T-helper 2 cell treated with Interferon-gamma antibody and Interleukin-4, amounts not matched to agents 5 μg/mL and 100 μg/mL, for 36 hours (primary cell): Measurements from ENCODE around the gene PAM16.

Experiments
- DNase-seq: peaks from one replicate; pipeline ENCODE4 v3.0.0; 2021; ENCODE audit warnings: low spot score
- H3K27ac Mint-ChIP-seq: one replicate; pipeline ENCODE4 v1.8.0; 2021; ENCODE audit warnings: mild to moderate bottlenecking, mixed read lengths
- H3K27me3 Mint-ChIP-seq: one replicate; pipeline ENCODE4 v1.8.0; 2021; ENCODE audit warnings: low read depth, mixed read lengths
- H3K36me3 Mint-ChIP-seq: one replicate; pipeline ENCODE4 v1.8.0; 2021; ENCODE audit warnings: low read depth, mixed read lengths
- H3K4me1 Mint-ChIP-seq: one replicate; pipeline ENCODE4 v1.8.0; 2021; ENCODE audit warnings: low read depth, mixed read lengths
- H3K4me3 Mint-ChIP-seq: one replicate; pipeline ENCODE4 v1.8.0; 2022; ENCODE audit warnings: mild to moderate bottlenecking, moderate library complexity, mixed read lengths
- H3K9me3 Mint-ChIP-seq: one replicate; pipeline ENCODE4 v1.8.0; 2021; ENCODE audit warnings: mixed read lengths

The PAM16 gene

DNA sequence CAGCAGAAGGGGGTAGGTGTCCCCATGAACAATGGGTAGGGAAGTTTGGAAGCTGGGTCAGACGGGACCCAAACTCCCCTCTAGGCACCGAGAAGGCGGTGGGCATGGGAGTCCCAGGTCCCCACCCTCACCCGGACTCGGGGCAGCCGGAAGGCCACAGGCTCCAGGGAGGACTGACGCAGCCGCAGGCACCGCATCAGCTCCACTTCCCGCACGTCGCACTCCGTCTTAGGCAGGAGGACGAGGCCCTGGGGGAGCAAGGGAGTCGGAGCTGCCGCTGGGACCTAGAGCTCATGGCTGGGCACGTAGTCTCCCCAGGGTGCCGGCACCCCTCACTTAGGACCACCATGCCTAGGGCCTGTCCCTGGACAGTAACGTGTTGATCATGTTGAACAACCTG is 7.1 kb upstream of the PAM16 start:
- H3K4me1 Mint-ChIP-seq = peaks cover 4% of the 10 kb centered on the region
- H3K4me3 Mint-ChIP-seq = no peak overlapping the region
- no peak overlapping the region for H3K27ac Mint-ChIP-seq
- H3K27me3 Mint-ChIP-seq = no peaks in the 10 kb centered on the region
- no peaks in the 10 kb centered on the region for H3K9me3 Mint-ChIP-seq
- H3K36me3 Mint-ChIP-seq = peaks cover 35% of the 10 kb centered on the region
- no peak for DNase-seq

DNA sequence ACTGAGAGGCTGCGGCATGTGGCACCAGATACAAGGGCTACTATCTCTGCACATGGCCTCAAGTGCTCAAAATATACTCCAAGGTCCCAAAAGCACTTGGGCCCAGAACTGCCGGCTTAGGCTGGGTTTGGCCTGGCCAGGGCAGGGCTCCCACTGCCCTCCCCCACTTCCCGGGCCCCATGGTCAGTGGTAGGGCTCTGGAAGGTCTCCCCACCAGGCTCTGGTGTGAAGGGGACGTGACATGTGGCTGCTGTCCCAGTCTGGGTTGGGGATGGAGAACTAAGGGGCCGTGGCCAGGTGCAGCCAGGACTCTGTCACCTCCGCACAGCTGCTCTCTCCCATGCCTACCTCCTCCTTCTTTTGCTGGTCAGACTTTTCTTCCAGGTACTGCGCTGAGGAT is 5.7 kb upstream of the PAM16 start:
- Mint-ChIP-seq H3K27me3 (no peaks in the 10 kb centered on the region), H3K27ac (no peak overlapping the region), H3K4me1 (peaks cover 4% of the 10 kb centered on the region), H3K36me3 (peaks cover 27% of the 10 kb centered on the region), H3K9me3 (no peaks in the 10 kb centered on the region), H3K4me3 (no peak overlapping the region)
- no peak for DNase-seq

DNA sequence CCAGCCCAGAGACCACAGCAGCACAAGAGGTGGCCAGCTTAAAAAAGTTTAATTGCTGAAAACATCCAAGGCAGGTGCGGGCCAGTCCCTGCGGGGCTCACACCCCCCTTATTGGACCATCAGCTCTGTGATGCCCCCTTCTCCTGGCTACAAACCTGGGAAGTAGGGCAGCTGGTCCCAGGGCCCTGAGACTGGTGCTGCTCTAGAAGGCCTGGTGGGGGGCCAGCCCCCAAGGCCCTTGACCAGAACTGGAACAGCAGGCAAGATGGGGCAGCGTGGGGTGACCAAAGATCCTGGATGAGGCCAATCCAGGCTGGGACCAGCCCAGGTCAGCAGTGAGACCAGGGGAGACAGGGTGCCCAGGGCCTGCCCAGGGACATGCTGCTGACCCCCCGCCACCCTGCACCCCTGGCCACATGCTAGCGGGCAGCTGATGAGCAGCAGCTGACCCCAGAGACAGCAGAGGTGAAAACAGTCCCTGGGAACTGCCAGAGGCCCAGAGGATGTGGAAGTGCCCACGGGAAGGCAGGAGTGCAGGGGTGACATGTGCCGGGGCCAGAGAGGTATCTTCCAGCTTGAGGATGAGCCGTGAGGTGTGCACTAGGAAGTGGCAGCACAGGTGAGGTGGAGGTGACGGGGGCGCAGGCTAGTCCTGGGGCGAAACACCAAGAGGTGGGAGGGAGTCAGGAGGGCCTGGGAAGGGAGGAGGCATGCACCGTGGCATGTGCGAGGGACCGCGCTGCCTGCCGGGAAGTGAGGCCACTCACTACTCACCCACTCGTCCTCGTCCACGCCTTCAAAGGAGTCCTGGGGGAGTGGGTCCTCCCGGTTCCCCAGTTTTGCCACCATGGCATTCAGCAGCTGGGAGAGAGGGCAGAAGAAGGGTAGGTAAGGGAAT is 3.6 kb upstream of the PAM16 start:
- Mint-ChIP-seq H3K9me3 (no peaks in the 10 kb centered on the region), H3K27me3 (no peaks in the 10 kb centered on the region), H3K27ac (peak overlapping the region; percentile 15), H3K4me1 (peaks cover 6% of the 10 kb centered on the region), H3K36me3 (peaks cover 25% of the 10 kb centered on the region), H3K4me3 (no peak overlapping the region)
- no peak for DNase-seq

DNA sequence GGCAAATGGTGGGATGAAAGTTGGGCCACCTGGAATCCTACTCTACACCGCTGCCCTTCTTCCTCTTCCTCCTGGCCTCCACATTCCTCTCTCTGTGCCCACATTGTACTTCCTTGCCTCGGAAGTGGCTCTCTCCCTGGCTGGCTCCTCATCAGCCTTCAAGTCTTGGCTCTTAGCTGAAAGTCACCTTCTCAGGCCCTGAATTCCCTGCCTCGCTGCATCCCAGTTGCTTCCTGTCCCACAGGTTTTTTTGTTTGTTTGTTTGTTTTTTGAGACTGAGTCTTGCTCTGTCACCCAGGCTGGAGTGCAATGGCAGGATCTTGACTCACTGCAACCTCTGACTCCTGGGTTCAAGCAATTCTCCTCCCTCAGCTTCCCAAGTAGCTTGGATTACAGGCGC is 2.6 kb upstream of the PAM16 start:
- Mint-ChIP-seq H3K4me3 (no peak overlapping the region), H3K27me3 (no peaks in the 10 kb centered on the region), H3K27ac (no peak overlapping the region), H3K9me3 (no peaks in the 10 kb centered on the region), H3K4me1 (peaks cover 5% of the 10 kb centered on the region), H3K36me3 (peaks cover 21% of the 10 kb centered on the region)
- no peak for DNase-seq

DNA sequence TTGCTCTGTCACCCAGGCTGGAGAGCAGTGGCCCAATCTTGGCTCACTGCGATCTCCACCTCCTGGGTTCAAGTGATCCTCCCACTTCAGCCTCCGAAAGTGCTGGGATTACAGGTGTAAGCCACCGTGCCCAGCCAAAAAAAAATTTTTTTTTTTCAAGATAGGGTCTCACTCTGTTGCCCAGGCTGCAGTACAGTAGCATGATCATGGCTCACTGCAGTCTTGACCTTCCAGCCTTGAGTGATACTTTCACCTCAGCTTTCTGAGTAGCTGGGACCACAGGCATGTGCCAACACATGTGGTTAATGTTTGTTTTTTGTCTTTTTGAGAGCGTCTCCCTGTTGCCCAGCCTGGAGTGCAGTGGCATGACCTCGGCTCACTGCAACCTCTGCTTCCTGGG is 1.7 kb upstream of the PAM16 start:
- Mint-ChIP-seq H3K9me3 (no peaks in the 10 kb centered on the region), H3K27ac (no peak overlapping the region), H3K4me1 (peaks cover 5% of the 10 kb centered on the region), H3K27me3 (no peaks in the 10 kb centered on the region), H3K4me3 (no peak overlapping the region), H3K36me3 (peaks cover 21% of the 10 kb centered on the region)
- DNase-seq = no peak

DNA sequence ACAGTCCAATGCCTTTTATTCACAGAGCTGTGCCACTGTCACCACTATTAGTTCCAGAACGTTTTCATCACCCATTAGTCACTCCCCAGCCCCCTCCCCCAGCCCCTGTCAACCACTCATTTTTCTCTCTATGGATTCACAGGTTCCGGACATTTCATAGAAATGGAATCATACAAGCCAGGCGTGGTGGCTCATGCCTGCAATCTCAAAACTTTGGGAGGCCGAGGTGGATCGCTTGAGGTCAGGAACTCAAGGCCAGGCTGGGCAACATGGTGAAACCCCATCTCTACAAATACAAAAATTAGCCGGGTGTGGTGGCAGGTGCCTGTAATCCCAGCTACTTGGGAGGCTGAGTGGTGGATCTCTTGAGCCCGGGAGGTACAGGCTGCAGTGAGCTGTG is 759 bp upstream of the PAM16 start:
- Mint-ChIP-seq H3K27ac (peak overlapping the region; percentile 66), H3K4me3 (peak overlapping the region; percentile 97), H3K9me3 (no peaks in the 10 kb centered on the region), H3K4me1 (peaks cover 5% of the 10 kb centered on the region), H3K36me3 (peaks cover 19% of the 10 kb centered on the region), H3K27me3 (no peaks in the 10 kb centered on the region)
- DNase-seq = no peak

DNA sequence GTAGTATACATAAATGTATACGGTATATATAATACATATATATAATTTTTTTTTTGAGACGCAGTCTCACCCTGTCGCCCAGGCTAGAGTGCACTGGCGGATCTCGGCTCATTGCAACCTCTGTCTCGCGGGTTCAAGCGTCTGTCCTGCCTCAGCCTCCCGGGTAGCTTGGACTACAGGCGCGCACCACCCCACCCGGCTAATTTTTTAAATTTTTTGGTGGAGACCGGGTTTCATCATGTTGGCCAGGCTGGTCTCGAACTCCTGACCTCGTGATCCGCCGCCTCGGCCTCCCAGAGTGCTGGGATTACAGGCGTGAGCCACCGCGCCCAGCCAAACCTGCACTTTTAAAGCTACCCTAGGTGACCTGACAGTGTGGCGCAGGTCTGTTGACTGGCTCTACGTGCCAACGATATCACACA is 745 bp downstream of the PAM16 start:
- peaks cover 5% of the 10 kb centered on the region for H3K4me1 Mint-ChIP-seq
- H3K27me3 Mint-ChIP-seq = no peaks in the 10 kb centered on the region
- H3K36me3 Mint-ChIP-seq = peaks cover 19% of the 10 kb centered on the region
- peak overlapping the region; percentile 90 for H3K27ac Mint-ChIP-seq
- no peak for DNase-seq
- H3K9me3 Mint-ChIP-seq = no peaks in the 10 kb centered on the region
- H3K4me3 Mint-ChIP-seq = peak overlapping the region; percentile 97

DNA sequence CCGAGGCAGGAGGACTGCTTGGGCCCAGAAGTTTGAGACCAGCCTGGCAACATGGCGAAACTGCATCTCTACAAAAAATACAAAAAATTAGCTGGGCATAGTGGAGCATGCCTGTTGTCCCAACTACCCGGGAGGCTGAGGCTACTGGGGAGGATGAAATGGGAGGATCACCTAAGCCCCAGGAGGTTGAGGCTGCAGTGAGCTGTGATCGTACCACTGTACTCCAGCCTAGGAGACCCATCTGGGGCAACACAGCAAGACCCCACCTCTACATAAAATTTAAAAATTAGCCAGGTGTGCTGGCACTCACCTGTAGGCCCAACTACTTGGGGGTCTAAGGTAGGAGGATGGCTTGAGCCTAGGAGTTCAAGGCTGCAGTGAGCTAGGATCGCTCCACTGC is 1.8 kb downstream of the PAM16 start:
- Mint-ChIP-seq H3K4me1 (peaks cover 5% of the 10 kb centered on the region), H3K4me3 (peak overlapping the region; percentile 32), H3K9me3 (no peaks in the 10 kb centered on the region), H3K36me3 (peaks cover 17% of the 10 kb centered on the region), H3K27me3 (no peaks in the 10 kb centered on the region), H3K27ac (no peak overlapping the region)
- no peak for DNase-seq

DNA sequence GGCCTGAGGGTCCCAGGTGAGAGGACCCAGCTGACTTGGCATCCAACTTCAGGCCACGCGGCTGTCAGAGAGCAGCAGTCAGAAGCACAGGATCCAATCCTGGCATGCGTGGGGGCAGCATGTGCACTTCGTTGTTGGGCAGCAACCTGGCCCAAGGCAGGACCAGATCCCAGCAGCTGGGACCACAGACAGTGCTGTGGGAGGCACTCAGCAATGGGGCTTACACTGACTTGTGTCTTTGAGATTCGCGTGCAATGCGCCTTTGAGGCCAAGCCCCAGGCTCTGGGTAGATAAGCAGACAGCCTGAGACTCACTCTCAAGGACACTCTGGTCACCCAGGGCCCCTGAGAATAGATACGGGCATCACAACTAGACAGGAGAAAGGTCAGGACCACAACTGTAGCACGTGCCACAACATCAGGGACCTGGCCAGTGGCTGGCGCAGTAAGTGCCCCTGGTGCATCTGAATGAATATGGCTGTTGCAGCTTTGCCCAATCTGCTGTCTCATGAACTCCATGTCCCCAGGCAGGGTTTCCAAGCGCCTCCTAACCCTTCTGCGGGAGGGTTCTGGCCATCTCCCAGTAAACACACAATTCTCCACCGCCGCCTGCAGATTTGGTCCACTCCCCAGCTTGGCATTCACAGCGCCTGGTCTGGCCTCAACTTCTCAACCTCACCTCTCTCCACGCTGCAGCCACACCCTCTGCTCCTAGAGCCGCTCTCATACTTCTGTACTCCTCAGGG is 3.2 kb downstream of the PAM16 start:
- DNase-seq = no peak
- no peaks in the 10 kb centered on the region for H3K9me3 Mint-ChIP-seq
- H3K4me3 Mint-ChIP-seq = no peak overlapping the region
- H3K27me3 Mint-ChIP-seq = no peaks in the 10 kb centered on the region
- peaks cover 9% of the 10 kb centered on the region for H3K36me3 Mint-ChIP-seq
- peaks cover 2% of the 10 kb centered on the region for H3K4me1 Mint-ChIP-seq
- H3K27ac Mint-ChIP-seq = peak overlapping the region; percentile 17

DNA sequence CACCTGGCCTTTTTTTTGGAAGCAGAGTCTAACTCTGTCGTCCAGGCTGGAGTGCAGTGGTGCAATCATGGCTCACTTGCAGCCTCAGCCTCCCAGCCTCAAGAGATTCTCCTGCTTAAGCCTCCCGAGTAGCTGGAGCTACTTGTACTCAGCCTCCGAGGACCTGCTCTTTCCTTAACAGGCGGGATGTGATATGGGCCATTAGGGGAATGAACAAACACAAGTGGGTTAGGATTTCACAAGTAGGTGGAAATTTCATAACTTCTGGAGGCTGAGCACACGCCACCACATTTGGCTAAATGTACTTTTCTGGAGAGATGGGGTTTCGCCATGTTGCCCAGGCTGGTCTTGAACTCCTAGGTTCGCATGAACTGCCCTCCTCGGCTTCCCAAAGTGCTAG is 4.1 kb downstream of the PAM16 start:
- DNase-seq = no peak
- Mint-ChIP-seq H3K27ac (no peak overlapping the region), H3K4me1 (peaks cover 2% of the 10 kb centered on the region), H3K4me3 (no peak overlapping the region), H3K27me3 (no peaks in the 10 kb centered on the region), H3K9me3 (no peaks in the 10 kb centered on the region), H3K36me3 (peaks cover 9% of the 10 kb centered on the region)

DNA sequence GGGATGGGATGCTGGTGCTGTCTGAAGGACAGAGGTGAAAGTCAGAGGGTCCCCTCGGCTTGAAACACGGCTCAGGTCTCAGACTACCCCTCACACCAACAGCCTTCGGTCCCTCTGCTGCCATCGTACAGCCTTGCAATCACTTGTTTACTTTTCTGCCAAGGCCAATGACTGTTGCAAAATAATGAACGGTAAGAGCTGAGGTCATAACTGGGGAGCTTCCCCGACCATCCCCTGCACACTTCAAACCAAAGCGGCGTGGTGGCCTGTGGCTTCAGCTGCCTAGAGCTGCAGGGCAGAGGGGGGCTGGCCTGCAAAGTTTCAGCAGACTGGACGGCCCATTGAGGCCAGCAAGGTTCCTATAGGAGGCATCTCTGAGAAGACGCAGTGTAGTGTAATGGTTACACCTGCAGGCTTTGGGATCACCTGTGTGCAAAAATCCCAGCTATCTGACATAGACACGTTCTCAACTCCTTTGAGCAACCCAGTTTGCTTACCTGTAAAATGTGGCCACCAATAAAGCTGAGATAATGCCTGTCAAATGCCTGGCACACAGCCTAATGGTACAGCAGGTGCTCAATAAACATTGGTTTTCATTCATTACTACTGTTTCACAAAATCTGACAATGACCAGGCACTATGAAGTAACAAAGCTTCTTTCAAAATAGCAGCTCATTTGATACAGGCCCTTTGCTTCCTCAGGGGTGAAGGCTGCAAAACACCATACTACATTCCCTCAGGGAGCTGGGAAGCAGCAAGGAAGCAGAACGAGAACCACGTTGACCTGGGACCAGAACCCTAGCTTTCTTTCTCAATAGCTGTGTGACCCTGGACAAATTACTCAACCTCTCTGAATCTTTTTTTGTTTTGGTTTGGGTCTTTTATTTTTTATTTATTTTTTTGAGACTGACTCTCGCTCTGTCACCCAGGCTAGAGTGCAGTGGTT is 5.0 kb downstream of the PAM16 start:
- peak overlapping the region; percentile 36 for H3K27ac Mint-ChIP-seq
- no peaks in the 10 kb centered on the region for H3K4me1 Mint-ChIP-seq
- H3K36me3 Mint-ChIP-seq = peaks cover 9% of the 10 kb centered on the region

DNA sequence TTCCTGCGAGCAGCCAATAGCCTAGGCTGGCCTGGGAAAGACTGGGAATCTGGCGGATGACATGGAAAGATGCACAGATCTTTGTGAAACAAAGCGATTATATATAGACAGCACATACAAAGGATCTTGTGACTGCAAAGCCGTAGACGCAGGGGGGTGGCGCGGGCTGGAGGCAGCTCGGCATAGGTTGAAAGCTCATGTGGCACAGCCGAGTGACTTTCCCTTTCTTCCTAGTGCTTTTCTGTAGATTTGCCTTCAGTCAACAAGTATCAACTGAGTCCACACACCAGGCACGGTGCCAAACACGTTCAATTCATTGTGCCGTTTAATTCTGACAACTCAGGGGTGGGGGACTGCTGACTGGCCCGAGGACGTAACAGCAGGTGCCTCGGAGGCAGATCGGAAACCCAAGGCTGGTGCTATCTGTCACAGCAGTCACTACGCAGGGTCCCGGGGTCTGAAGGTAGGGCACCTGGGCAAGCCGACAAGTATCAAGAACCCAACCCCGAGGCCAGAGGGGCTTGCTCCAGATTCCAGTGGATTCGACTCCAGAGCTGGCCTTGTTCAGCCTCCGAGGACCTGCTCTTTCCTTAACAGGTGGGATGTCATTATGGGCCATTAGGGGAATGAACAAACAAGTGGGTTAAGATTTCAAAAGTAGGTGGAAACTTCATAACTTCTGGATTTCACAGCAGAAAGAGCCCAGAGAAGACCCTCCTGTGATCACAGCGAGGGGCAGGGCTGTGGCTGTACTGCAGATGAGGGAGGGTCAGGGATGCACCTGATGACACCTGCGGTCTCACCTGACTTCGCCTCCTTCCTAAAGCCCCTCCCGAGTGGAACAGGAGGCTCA is 5.9 kb downstream of the PAM16 start:
- Mint-ChIP-seq H3K9me3 (no peaks in the 10 kb centered on the region), H3K27me3 (no peaks in the 10 kb centered on the region), H3K27ac (no peak overlapping the region), H3K4me1 (no peaks in the 10 kb centered on the region), H3K36me3 (peaks cover 7% of the 10 kb centered on the region), H3K4me3 (no peak overlapping the region)
- DNase-seq = no peak

More for the DNA sequence above, 5.0 kb downstream of the PAM16 start:
- Mint-ChIP-seq H3K9me3 (no peaks in the 10 kb centered on the region), H3K4me3 (no peak overlapping the region), H3K27me3 (no peaks in the 10 kb centered on the region)
- DNase-seq = no peak
